Ovary (tissue), 3 donors: Measurements from ENCODE around the gene LPAR5.

Source experiments
- EP300 ChIP-seq: sonication (generic); formaldehyde crosslinking; IDR thresholded peaks from one replicate; pipeline ENCODE4 v1.6.1; 2017; ENCODE audit warnings: antibody characterized with exemption
- POLR2A ChIP-seq: fragments of 450-650 bp; IDR thresholded peaks from one replicate; pipeline ENCODE4 v1.6.1; 2017; ENCODE audit warnings: antibody characterized with exemption, mild to moderate bottlenecking, moderate library complexity
- TF ChIP-seq, protein P1 (sequence below), 3 donors: fragments of 450-650 bp in 2 of 3; fragments of 200-600 bp in 1 of 3; IDR thresholded peaks; one replicate each; pipeline versions ENCODE4 v1.5.1 to v1.8.0; 2016 to 2022; ENCODE audit warnings: antibody characterized with exemption in 3 of 3, mild to moderate bottlenecking in 1 of 3
- donor health status: DM: no; HTN: no; CAD: no.

DNA sequence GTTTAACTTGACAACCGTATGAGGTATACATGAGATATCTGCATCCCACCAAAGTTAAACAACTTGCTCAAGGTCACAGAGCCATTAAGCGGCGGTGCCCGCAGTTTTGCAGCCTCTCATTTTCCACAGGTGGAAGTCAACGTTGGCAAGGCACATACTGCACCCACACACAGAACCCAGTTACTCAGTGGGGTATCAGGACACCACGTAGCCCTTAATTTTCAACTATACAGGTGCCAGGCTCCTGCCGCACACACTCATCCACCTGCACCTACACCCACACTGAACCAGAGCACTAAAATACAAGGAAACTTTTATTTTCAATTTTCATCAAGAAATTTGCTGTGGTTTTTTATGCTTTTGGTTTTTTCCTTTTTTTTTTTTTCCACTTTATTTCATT lies 66.0 kb downstream of the LPAR5 start:
- TF ChIP-seq POLR2A (no peak), EP300 (no peak)
- TF ChIP-seq, protein P1, sequence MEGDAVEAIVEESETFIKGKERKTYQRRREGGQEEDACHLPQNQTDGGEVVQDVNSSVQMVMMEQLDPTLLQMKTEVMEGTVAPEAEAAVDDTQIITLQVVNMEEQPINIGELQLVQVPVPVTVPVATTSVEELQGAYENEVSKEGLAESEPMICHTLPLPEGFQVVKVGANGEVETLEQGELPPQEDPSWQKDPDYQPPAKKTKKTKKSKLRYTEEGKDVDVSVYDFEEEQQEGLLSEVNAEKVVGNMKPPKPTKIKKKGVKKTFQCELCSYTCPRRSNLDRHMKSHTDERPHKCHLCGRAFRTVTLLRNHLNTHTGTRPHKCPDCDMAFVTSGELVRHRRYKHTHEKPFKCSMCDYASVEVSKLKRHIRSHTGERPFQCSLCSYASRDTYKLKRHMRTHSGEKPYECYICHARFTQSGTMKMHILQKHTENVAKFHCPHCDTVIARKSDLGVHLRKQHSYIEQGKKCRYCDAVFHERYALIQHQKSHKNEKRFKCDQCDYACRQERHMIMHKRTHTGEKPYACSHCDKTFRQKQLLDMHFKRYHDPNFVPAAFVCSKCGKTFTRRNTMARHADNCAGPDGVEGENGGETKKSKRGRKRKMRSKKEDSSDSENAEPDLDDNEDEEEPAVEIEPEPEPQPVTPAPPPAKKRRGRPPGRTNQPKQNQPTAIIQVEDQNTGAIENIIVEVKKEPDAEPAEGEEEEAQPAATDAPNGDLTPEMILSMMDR (IDR thresholded peaks at IDR 0.05): no peak
